PC-3 (cell line): ENCODE data around the gene ZNF423.

Source experiments
- CTCF ChIP-seq: fragments of 300-600 bp; sonication (generic); conservative IDR thresholded peaks from 2 replicates; pipeline ENCODE4 v1.5.1; 2017; ENCODE audit warnings: antibody characterized with exemption, low read depth, mild to moderate bottlenecking, low read length
- EZH2phosphoT487 ChIP-seq: fragments of 300-600 bp; sonication (generic); IDR thresholded peaks from 2 replicates; pipeline ENCODE4 v1.6.1; 2018; ENCODE audit warnings: mild to moderate bottlenecking, antibody characterized with exemption, low read length, borderline replicate concordance

GRCh38 chr16:49703483-49703882, 152.4 kb downstream of the ZNF423 start:
- TF ChIP-seq CTCF (no peak), EZH2phosphoT487 (no peak)
